ENCODE results near the gene NEU4.
"Not testable (repeated sequence)": the region's sequence is repeated elsewhere in the genome, so short reads cannot be mapped to it uniquely, and the experiment has no call there.

NEU4 gene

DNA sequence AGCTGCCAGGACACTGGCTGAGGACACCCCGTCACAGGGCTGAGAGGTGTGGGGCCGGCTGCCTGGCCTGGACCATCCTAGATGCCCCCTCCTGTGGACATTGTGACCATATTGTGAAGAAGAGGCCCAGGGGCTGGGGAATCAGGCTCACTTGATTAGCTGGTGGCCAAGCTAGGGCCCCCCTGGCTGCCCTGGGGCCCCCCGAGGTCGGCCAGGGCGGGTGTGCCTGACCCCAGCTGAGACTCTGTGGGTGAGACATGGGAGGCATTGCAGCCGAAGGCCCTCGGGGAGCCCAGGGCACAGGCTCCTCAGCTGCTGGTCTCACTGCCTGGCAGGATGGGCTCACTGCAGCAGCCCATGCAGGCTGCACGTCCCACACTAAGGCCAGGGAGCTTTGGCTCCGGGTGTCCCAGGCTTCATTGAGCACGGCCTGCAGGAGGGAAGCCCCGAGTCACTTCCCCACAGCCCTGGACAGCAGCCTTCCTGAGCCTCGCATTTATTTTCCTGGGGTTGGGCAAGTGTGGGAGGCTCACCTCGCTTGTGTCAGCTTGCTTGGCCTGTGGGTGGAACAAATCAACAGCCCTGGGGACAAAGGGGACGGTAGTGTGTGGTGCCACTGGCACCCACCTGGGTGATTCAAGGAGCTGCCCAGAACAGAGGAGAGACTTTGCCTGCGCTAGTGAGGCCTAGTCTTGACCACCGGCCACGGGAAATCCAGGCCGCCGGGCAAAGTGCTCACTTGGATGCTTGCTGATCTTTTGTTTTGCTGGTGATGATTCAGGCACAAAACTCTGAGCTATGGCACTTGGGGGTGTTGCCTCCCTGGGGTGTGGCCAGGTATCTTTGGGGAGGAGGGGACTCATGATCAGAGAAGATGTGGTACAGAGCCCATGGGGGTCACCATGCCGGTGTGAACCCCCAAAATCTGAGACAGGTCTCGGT lies 31.0 kb upstream of the NEU4 start:
- no peaks in the 10 kb centered on the region for H3K36me3 ChIP-seq (ENCODE audit: control insufficient read depth, insufficient read depth, low read length)
- peaks cover 20% of the 10 kb centered on the region for H3K4me1 ChIP-seq (ENCODE audit: control insufficient read depth, insufficient read depth, low read length)
- H3K9ac ChIP-seq (ENCODE audit: low read length): no peak overlapping the region
- peaks cover 19% of the 10 kb centered on the region for H3K27me3 ChIP-seq (ENCODE audit: control insufficient read depth, insufficient read depth, low read length)
- H3K9me3 ChIP-seq (ENCODE audit: control insufficient read depth, low read length): no peaks in the 10 kb centered on the region
- no peak overlapping the region for H3K4me3 ChIP-seq (ENCODE audit: low read length)

DNA sequence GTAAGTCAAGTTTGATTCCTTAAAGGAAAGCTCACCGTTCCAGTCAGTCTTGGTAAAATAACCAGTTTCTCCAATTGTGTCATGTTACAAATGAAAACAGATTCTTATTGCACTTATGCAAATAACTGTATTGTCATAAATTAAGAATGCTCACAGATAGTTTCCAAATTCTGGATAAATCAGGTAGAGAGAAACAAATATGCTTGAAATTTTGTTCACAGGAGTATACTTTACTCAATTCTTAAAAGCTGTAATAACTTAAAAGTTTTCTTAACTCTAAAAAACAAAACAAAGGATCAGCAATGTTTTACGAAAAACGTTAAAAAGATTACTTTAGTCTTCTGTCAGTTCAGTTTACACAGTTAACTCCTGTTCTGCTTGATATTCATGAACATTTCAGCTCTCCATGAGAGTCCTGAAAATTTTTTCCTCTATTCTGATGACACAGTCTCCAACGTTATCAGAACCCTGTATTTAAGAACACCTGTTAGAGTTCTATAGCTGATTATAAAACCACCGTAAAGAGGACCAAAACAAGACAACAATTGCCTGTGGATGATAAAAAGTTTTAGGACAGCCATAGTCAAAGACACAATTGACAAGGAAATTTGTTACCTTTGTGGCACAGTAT lies 27.9 kb upstream of the NEU4 start:
- H3K27me3 ChIP-seq (ENCODE audit: control insufficient read depth, insufficient read depth, low read length): peaks cover 7% of the 10 kb centered on the region
- H3K4me3 ChIP-seq (ENCODE audit: low read length): no peak overlapping the region
- H3K9me3 ChIP-seq (ENCODE audit: control insufficient read depth, low read length): no peaks in the 10 kb centered on the region
- H3K36me3 ChIP-seq (ENCODE audit: control insufficient read depth, insufficient read depth, low read length): no peaks in the 10 kb centered on the region
- H3K4me1 ChIP-seq (ENCODE audit: control insufficient read depth, insufficient read depth, low read length): no peaks in the 10 kb centered on the region
- H3K9ac ChIP-seq (ENCODE audit: low read length): no peak overlapping the region

DNA sequence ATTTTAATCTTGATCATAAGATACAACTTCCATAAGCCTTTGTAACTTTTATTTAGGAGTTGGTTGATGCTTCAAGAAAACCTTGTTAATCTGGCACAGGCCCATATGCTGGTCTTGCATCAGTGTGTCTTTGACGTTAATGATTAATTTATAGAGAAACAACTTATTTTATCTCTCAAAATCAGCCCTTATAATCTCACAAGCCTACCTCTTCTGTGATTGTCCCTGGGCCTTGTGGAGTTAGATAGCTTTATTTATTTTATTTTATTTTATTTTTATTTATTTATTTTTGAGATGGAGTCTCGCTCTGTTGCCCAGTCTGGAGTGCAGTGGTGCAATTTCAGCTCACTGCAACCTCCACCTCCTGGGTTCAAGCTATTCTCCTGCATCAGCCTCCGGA lies 26.9 kb upstream of the NEU4 start:
- not testable (repeated sequence) for H3K36me3 ChIP-seq (ENCODE audit: control insufficient read depth, insufficient read depth, low read length); H3K9me3 ChIP-seq (ENCODE audit: control insufficient read depth, low read length); H3K4me3 ChIP-seq (ENCODE audit: low read length); H3K27me3 ChIP-seq (ENCODE audit: control insufficient read depth, insufficient read depth, low read length); H3K9ac ChIP-seq (ENCODE audit: low read length); H3K4me1 ChIP-seq (ENCODE audit: control insufficient read depth, insufficient read depth, low read length)

DNA sequence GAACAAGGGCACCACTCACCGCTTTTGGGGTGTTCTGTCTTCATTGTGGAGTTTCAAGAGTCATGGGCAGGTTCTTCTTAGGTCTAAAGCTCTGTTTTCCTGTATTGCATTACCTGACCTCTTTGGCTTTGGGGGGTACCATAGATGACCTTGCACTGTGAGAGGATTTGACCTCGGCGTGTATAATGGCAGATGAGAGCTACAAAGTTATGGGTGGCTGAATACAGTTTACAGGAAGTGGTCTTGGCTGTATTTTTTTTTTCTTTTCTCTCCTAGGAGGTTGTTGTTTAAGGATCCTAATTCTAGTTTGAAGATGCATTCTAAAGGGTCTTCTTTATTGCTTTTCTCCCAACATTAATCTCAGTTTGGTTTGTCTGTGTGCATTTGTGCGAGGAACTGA lies 20.9 kb upstream of the NEU4 start:
- H3K27me3 ChIP-seq (ENCODE audit: control insufficient read depth, insufficient read depth, low read length): no peaks in the 10 kb centered on the region
- no peaks in the 10 kb centered on the region for H3K4me1 ChIP-seq (ENCODE audit: control insufficient read depth, insufficient read depth, low read length)
- H3K9ac ChIP-seq (ENCODE audit: low read length): no peak overlapping the region
- no peaks in the 10 kb centered on the region for H3K36me3 ChIP-seq (ENCODE audit: control insufficient read depth, insufficient read depth, low read length)
- no peak overlapping the region for H3K4me3 ChIP-seq (ENCODE audit: low read length)
- H3K9me3 ChIP-seq (ENCODE audit: control insufficient read depth, low read length): no peaks in the 10 kb centered on the region

DNA sequence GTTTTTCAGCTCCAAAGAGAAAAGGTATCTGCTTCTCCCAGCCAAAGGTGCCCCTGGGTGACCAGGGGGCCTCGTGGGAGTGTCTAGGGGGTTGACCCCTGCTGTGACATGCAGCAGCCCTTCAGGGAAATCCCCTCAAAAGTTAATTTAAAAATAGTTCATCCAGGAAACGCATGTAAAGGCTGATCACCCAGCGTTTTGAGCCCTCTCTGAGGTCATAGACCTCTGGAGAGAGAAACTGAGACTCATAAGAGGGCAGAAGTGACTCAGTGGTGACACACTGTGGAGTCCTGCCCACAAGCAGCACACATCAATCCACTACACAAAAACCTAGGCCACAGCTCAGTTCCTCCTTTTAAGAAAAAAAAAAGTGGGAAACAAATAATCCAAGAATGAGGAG lies 20.4 kb upstream of the NEU4 start:
- Histone ChIP-seq H3K4me3 (ENCODE audit: low read length) (no peak overlapping the region), H3K9ac (ENCODE audit: low read length) (no peak overlapping the region), H3K9me3 (ENCODE audit: control insufficient read depth, low read length) (no peaks in the 10 kb centered on the region), H3K36me3 (ENCODE audit: control insufficient read depth, insufficient read depth, low read length) (no peaks in the 10 kb centered on the region), H3K27me3 (ENCODE audit: control insufficient read depth, insufficient read depth, low read length) (no peaks in the 10 kb centered on the region), H3K4me1 (ENCODE audit: control insufficient read depth, insufficient read depth, low read length) (no peaks in the 10 kb centered on the region)

DNA sequence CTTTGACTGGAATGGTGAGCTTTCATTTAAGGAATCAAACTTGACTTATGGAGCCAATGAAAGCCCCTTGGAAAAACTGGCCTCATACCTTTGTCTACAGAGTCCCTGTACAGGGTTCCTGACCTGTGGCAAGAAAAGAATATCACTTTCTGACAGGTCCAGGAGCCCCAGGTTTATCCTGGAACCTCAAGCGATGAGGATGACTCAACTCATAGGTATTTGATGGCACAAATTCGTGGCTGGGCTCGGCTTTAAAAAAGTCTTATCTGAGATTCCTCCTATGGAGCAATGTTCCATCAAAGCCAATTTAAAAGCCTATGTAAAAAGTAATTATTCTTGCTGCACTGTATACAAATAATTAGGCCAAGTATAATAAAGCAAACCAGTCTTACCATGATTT lies 17.6 kb upstream of the NEU4 start:
- H3K27me3 ChIP-seq (ENCODE audit: control insufficient read depth, insufficient read depth, low read length); H3K4me1 ChIP-seq (ENCODE audit: control insufficient read depth, insufficient read depth, low read length); H3K9ac ChIP-seq (ENCODE audit: low read length); H3K9me3 ChIP-seq (ENCODE audit: control insufficient read depth, low read length); H3K4me3 ChIP-seq (ENCODE audit: low read length); H3K36me3 ChIP-seq (ENCODE audit: control insufficient read depth, insufficient read depth, low read length): not testable (repeated sequence)

DNA sequence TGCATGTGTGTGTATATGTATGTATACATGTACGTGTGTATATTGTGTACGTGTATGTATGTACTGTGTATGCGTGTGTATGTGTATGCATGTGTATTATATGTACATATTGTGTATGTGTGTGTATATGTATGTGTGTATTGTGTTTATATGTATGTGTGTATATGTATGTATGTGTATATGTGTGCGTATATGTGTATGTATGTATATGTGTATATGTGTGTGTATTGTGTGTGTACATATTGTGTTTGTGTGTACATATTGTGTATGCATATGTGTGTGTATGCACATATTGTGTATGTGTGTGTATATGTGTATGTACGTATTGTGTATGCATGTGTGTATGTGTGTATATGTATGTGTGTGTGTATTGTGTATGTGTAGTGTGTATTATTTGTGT lies 15.6 kb upstream of the NEU4 start:
- Histone ChIP-seq H3K9me3 (ENCODE audit: control insufficient read depth, low read length) (no peaks in the 10 kb centered on the region), H3K4me3 (ENCODE audit: low read length) (no peak overlapping the region), H3K36me3 (ENCODE audit: control insufficient read depth, insufficient read depth, low read length) (no peaks in the 10 kb centered on the region), H3K9ac (ENCODE audit: low read length) (no peak overlapping the region), H3K27me3 (ENCODE audit: control insufficient read depth, insufficient read depth, low read length) (no peaks in the 10 kb centered on the region), H3K4me1 (ENCODE audit: control insufficient read depth, insufficient read depth, low read length) (no peaks in the 10 kb centered on the region)

DNA sequence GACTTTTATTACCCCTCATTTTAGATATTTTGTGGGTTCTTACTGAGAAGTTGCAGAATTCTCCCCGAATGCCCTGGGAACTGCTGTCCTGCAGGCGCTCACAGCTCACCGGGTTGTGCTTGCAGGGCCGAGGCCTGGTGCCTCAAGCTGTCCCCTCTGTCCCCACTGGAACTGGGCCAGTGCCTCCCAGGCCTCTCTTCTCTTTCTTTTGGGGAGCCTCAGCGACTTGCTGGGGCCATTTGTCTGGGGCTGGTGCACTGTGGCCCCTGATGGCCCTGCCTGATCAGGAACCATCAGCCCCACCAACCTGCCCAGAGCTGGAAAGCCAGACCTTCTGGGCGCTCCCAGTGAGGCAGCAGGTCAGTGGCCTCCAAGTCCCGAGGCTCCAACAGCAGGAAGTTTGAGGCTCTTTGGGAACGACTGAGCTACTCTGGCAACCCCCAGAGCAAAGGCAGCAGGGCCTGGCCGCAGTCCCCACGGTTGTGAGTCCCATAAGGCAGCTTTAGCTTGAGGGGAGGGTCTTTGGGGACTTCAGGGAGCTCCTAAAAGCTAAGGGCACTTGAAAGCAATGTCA lies 14.7 kb upstream of the NEU4 start:
- no peak overlapping the region for H3K9ac ChIP-seq (ENCODE audit: low read length)

DNA sequence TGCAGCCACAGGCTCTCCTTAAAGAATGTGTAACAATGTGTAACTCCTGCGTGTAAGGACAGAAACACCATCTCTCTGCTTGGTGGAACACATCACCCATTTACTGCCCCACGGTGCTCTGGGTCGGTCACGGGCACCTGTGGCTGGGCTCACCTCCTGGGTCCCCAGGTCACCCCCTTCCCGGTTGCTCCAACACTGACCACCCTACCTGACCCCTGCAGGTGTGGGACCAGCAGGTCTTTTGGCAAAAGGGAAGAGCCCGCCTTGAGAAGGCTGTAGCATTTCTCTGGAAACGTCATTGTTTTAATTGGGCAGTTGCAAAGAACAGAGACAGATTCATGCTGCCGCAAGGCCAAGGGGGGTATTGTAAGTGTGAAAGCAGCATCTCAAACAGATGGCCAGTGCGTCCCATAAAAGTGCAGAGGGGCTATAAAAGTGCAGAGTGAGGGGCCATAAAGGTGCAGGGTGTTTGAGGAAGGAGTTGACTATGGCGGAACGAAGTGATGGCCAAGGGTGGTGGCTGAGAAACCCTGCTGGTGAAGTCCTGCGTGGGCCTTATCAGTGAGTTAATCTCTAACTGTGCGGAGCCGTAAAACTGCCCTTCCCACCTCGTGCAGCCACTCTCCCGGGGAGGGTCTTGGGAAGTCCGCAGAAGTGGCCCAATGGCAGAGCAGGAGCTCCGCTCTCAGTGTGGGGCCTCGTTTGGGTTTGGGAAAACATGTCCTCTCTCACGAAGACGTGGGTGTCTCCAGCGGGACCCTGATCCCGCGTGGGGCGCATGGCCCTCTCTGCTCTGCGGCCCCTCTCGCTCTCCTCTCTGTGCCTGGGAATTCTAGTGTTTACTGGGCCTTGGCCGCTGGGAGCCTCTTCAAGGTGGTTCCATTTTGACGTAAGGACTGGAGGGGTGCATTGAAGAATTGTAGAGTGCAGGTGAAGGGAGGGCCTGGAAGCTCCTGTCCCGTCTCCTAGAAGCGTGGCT lies 13.7 kb upstream of the NEU4 start:
- Histone ChIP-seq H3K9ac (ENCODE audit: low read length) (no peak overlapping the region), H3K4me3 (ENCODE audit: low read length) (no peak overlapping the region), H3K36me3 (ENCODE audit: control insufficient read depth, insufficient read depth, low read length) (no peaks in the 10 kb centered on the region), H3K9me3 (ENCODE audit: control insufficient read depth, low read length) (no peaks in the 10 kb centered on the region), H3K27me3 (ENCODE audit: control insufficient read depth, insufficient read depth, low read length) (no peaks in the 10 kb centered on the region), H3K4me1 (ENCODE audit: control insufficient read depth, insufficient read depth, low read length) (no peaks in the 10 kb centered on the region)

More for the DNA sequence above, 14.7 kb upstream of the NEU4 start:
- no peaks in the 10 kb centered on the region for H3K36me3 ChIP-seq (ENCODE audit: control insufficient read depth, insufficient read depth, low read length)
- no peaks in the 10 kb centered on the region for H3K4me1 ChIP-seq (ENCODE audit: control insufficient read depth, insufficient read depth, low read length)
- no peak overlapping the region for H3K4me3 ChIP-seq (ENCODE audit: low read length)
- no peaks in the 10 kb centered on the region for H3K27me3 ChIP-seq (ENCODE audit: control insufficient read depth, insufficient read depth, low read length)
- no peaks in the 10 kb centered on the region for H3K9me3 ChIP-seq (ENCODE audit: control insufficient read depth, low read length)

DNA sequence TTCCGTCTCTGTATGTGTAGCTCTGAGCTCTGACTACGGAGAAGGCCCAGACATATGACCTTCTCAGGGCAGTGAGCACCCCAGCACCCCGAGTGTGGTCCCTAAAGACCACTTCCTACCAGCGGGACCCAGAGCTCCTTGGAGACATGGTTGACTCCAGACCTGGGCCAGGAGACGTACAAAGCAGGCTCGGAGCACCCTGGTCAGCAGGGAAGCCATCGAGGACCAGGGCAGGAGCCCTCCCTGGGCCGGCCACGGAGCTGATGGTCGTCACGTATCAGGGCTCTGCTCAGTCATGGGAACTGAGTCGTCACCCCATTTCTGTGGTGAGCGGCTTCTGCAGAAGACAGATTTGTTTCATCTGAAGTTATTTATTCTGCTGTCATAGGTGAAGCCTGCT lies 12.8 kb upstream of the NEU4 start:
- no peaks in the 10 kb centered on the region for H3K4me1 ChIP-seq (ENCODE audit: control insufficient read depth, insufficient read depth, low read length)
- no peaks in the 10 kb centered on the region for H3K9me3 ChIP-seq (ENCODE audit: control insufficient read depth, low read length)
- no peak overlapping the region for H3K9ac ChIP-seq (ENCODE audit: low read length)
- no peaks in the 10 kb centered on the region for H3K27me3 ChIP-seq (ENCODE audit: control insufficient read depth, insufficient read depth, low read length)
- no peak overlapping the region for H3K4me3 ChIP-seq (ENCODE audit: low read length)
- no peaks in the 10 kb centered on the region for H3K36me3 ChIP-seq (ENCODE audit: control insufficient read depth, insufficient read depth, low read length)

DNA sequence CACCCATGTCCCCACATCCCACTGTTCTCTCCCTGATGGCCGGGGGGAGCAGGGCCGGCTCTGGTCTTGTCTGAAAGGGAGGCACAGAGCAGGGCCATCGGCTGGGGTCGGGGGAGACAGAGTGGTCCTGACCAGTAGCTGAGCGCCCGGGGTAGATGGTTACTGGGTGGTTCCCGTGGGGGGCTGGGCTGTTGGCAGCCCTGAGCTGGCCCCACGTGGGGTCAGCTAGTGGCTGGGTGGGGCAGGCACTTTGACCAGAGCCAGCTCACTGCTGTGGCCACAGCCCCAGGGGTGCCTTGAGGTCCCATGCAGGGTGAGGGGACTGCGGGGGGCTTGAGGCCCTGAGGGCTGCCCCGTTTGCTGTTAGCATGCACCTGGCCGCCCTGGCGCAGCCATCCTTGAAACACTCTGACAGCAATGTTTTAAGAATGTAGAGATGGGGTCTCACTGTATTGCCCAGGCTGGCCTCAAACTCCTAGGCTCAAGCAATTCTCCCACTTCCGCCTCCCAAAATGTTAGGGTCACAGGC lies 12.3 kb upstream of the NEU4 start:
- Histone ChIP-seq H3K4me3 (ENCODE audit: low read length) (no peak overlapping the region), H3K9ac (ENCODE audit: low read length) (no peak overlapping the region), H3K36me3 (ENCODE audit: control insufficient read depth, insufficient read depth, low read length) (no peaks in the 10 kb centered on the region), H3K4me1 (ENCODE audit: control insufficient read depth, insufficient read depth, low read length) (no peaks in the 10 kb centered on the region), H3K27me3 (ENCODE audit: control insufficient read depth, insufficient read depth, low read length) (peaks cover under 1% of the 10 kb centered on the region), H3K9me3 (ENCODE audit: control insufficient read depth, low read length) (no peaks in the 10 kb centered on the region)
